Gastroesophageal sphincter (tissue), 3 donors: Measurements from ENCODE around the gene TSEN15.

Experiments used
- EP300 ChIP-seq: sonication (generic); formaldehyde crosslinking; IDR thresholded peaks from one replicate; pipeline ENCODE4 v1.6.1; 2017; ENCODE audit warnings: antibody characterized with exemption, mild to moderate bottlenecking
- POLR2A ChIP-seq, 2 donors: fragments of 450-650 bp; IDR thresholded peaks; one replicate each; pipeline ENCODE4 v1.6.1; 2017; ENCODE audit warnings: antibody characterized with exemption in 2 of 2, mild to moderate bottlenecking in 2 of 2, moderate library complexity in 1 of 2
- POLR2AphosphoS5 ChIP-seq: sonication (generic); formaldehyde crosslinking; IDR thresholded peaks from one replicate; pipeline ENCODE4 v1.6.1; 2017; ENCODE audit warnings: antibody characterized with exemption
- TF ChIP-seq, protein P1 (sequence below), 4 experiments: fragments of 200-600 bp in 2 of 4; fragments of 450-650 bp in 2 of 4; sonication (generic) in 1 of 4; IDR thresholded peaks; one replicate each; pipeline ENCODE4 v1.5.1; 2017 to 2019; ENCODE audit warnings: antibody characterized with exemption in 4 of 4, mild to moderate bottlenecking in 2 of 4, moderate library complexity in 2 of 4

DNA sequence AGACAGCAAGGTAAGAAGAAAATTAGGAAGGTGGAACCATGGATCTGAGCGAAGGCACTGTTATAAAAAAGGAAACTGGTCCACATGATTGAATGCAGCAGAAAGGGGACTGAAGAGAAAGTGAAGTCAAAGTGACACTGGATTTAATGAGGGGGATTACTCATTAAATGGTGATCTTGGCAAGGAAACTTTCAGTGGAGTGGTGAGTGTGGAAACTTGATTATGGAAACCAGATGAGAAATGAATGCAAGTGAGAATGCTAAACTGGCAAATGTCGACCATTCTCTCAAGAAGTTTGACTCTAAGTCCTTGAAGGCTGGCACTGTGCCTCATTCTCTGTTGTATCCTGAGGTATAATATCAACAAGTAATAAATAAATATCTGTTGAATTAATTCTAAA is 37.3 kb upstream of the TSEN15 start:
- TF ChIP-seq POLR2A (IDR thresholded peaks at IDR 0.05) (no peak), POLR2AphosphoS5 (no peak), EP300 (no peak)
- TF ChIP-seq, protein P1, sequence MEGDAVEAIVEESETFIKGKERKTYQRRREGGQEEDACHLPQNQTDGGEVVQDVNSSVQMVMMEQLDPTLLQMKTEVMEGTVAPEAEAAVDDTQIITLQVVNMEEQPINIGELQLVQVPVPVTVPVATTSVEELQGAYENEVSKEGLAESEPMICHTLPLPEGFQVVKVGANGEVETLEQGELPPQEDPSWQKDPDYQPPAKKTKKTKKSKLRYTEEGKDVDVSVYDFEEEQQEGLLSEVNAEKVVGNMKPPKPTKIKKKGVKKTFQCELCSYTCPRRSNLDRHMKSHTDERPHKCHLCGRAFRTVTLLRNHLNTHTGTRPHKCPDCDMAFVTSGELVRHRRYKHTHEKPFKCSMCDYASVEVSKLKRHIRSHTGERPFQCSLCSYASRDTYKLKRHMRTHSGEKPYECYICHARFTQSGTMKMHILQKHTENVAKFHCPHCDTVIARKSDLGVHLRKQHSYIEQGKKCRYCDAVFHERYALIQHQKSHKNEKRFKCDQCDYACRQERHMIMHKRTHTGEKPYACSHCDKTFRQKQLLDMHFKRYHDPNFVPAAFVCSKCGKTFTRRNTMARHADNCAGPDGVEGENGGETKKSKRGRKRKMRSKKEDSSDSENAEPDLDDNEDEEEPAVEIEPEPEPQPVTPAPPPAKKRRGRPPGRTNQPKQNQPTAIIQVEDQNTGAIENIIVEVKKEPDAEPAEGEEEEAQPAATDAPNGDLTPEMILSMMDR (IDR thresholded peaks at IDR 0.05) = no peak
